IPS-15b (cell line): ENCODE results near the gene AKAP12.
"Not testable (repeated sequence)": the region's sequence is repeated elsewhere in the genome, so short reads cannot be mapped to it uniquely, and the experiment has no call there.

Source experiments
- H3K27me3 ChIP-seq: one replicate; pipeline ENCODE4 v1.6.1; 2013; ENCODE audit warnings: low read length; ENCODE audit not compliant: control insufficient read depth, insufficient read depth
- H3K36me3 ChIP-seq: one replicate; pipeline ENCODE4 v1.6.1; 2013; ENCODE audit warnings: low read length; ENCODE audit not compliant: control insufficient read depth, insufficient read depth
- H3K4me1 ChIP-seq: one replicate; pipeline ENCODE4 v1.6.1; 2013; ENCODE audit warnings: mild to moderate bottlenecking, low read length; ENCODE audit not compliant: control insufficient read depth, insufficient read depth
- H3K4me3 ChIP-seq: one replicate; pipeline ENCODE4 v1.5.1; 2013; ENCODE audit warnings: low read depth, low read length
- H3K9ac ChIP-seq: one replicate; pipeline ENCODE4 v1.6.1; 2013; ENCODE audit warnings: low read depth, mild to moderate bottlenecking, low read length
- H3K9me3 ChIP-seq: one replicate; pipeline ENCODE4 v1.6.1; 2013; ENCODE audit warnings: mild to moderate bottlenecking, low read length; ENCODE audit not compliant: control insufficient read depth, insufficient read depth

The AKAP12 gene

GRCh38 chr6:151306269-151306783, 66.6 kb downstream of the AKAP12 start:
- no peaks in the 10 kb centered on the region for H3K36me3 ChIP-seq
- H3K27me3 ChIP-seq = no peaks in the 10 kb centered on the region
- H3K4me1 ChIP-seq = no peaks in the 10 kb centered on the region
- no peak overlapping the region for H3K9ac ChIP-seq
- H3K4me3 ChIP-seq = no peak overlapping the region
- H3K9me3 ChIP-seq = no peaks in the 10 kb centered on the region

GRCh38 chr6:151307501-151307900, 67.7 kb downstream of the AKAP12 start:
- Histone ChIP-seq H3K4me3 (no peak overlapping the region), H3K9me3 (no peaks in the 10 kb centered on the region), H3K4me1 (no peaks in the 10 kb centered on the region), H3K27me3 (no peaks in the 10 kb centered on the region), H3K36me3 (no peaks in the 10 kb centered on the region), H3K9ac (no peak overlapping the region)

GRCh38 chr6:151309619-151310018, 69.9 kb downstream of the AKAP12 start:
- Histone ChIP-seq H3K9ac (no peak overlapping the region), H3K4me1 (peaks cover 6% of the 10 kb centered on the region), H3K36me3 (no peaks in the 10 kb centered on the region), H3K4me3 (no peak overlapping the region), H3K9me3 (no peaks in the 10 kb centered on the region), H3K27me3 (no peaks in the 10 kb centered on the region)

GRCh38 chr6:151310279-151310678, 70.5 kb downstream of the AKAP12 start:
- Histone ChIP-seq H3K4me3 (no peak overlapping the region), H3K4me1 (peaks cover 6% of the 10 kb centered on the region), H3K27me3 (no peaks in the 10 kb centered on the region), H3K9me3 (no peaks in the 10 kb centered on the region), H3K9ac (no peak overlapping the region), H3K36me3 (no peaks in the 10 kb centered on the region)

GRCh38 chr6:151310852-151311767, 71.3 kb downstream of the AKAP12 start:
- Histone ChIP-seq H3K4me3 (no peak overlapping the region), H3K4me1 (peaks cover 6% of the 10 kb centered on the region), H3K9me3 (no peaks in the 10 kb centered on the region), H3K9ac (no peak overlapping the region), H3K36me3 (no peaks in the 10 kb centered on the region), H3K27me3 (no peaks in the 10 kb centered on the region)

GRCh38 chr6:151313066-151313491, 73.3 kb downstream of the AKAP12 start:
- no peaks in the 10 kb centered on the region for H3K9me3 ChIP-seq
- H3K36me3 ChIP-seq = no peaks in the 10 kb centered on the region
- peaks cover 6% of the 10 kb centered on the region for H3K4me1 ChIP-seq
- no peaks in the 10 kb centered on the region for H3K27me3 ChIP-seq
- no peak overlapping the region for H3K4me3 ChIP-seq
- no peak overlapping the region for H3K9ac ChIP-seq

- H3K9me3 ChIP-seq, H3K4me3 ChIP-seq, H3K4me1 ChIP-seq, H3K36me3 ChIP-seq, H3K9ac ChIP-seq, H3K27me3 ChIP-seq: not testable (repeated sequence)
Measured at GRCh38 chr6:151315661-151316060, 75.9 kb downstream of the AKAP12 start.

GRCh38 chr6:151317103-151317994, 77.6 kb downstream of the AKAP12 start:
- H3K27me3 ChIP-seq = no peaks in the 10 kb centered on the region

GRCh38 chr6:151317995-151318365, 78.2 kb downstream of the AKAP12 start:
- H3K4me3 ChIP-seq = no peak overlapping the region
- H3K27me3 ChIP-seq = no peaks in the 10 kb centered on the region
- peaks cover 3% of the 10 kb centered on the region for H3K4me1 ChIP-seq
- H3K9ac ChIP-seq = no peak overlapping the region
- no peaks in the 10 kb centered on the region for H3K9me3 ChIP-seq
- no peaks in the 10 kb centered on the region for H3K36me3 ChIP-seq

More at GRCh38 chr6:151317103-151317994, 77.6 kb downstream of the AKAP12 start:
- no peaks in the 10 kb centered on the region for H3K9me3 ChIP-seq
- H3K4me1 ChIP-seq = peaks cover 6% of the 10 kb centered on the region
- no peaks in the 10 kb centered on the region for H3K36me3 ChIP-seq
- no peak overlapping the region for H3K4me3 ChIP-seq
- H3K9ac ChIP-seq = no peak overlapping the region

GRCh38 chr6:151320140-151320539, 80.4 kb downstream of the AKAP12 start:
- Histone ChIP-seq H3K27me3 (no peaks in the 10 kb centered on the region), H3K36me3 (no peaks in the 10 kb centered on the region), H3K9ac (no peak overlapping the region), H3K4me1 (peaks cover 2% of the 10 kb centered on the region), H3K9me3 (no peaks in the 10 kb centered on the region), H3K4me3 (no peak overlapping the region)

- no peak overlapping the region for H3K9ac ChIP-seq
- no peaks in the 10 kb centered on the region for H3K9me3 ChIP-seq
- no peaks in the 10 kb centered on the region for H3K27me3 ChIP-seq
- no peak overlapping the region for H3K4me3 ChIP-seq
- peaks cover 2% of the 10 kb centered on the region for H3K4me1 ChIP-seq
- no peaks in the 10 kb centered on the region for H3K36me3 ChIP-seq
Measured at GRCh38 chr6:151321438-151321837, 81.7 kb downstream of the AKAP12 start.
